ENCODE measurements around the gene POLR2I. TPM values are rescaled to one million over a fixed set of nuclear protein-coding genes. Genes with fewer than 3 reads are reported as not detected.
A peak's percentile ranks its signal among the peaks of the same experiment; 100 is the strongest.

POLR2I gene
- total RNA-seq, 1 donor from 2014 or later: 85.8 TPM

GRCh38 chr19:36125557-36125956 is 10.9 kb upstream of the POLR2I start:
- Mint-ChIP-seq H3K4me1 (ENCODE audit: low read depth) (no peaks in the 10 kb centered on the region), H3K36me3 (ENCODE audit: insufficient read depth) (peaks cover 7% of the 10 kb centered on the region), H3K9me3 (ENCODE audit: low read depth) (no peaks in the 10 kb centered on the region), H3K27me3 (no peaks in the 10 kb centered on the region), H3K27ac (no peak overlapping the region), H3K4me3 (ENCODE audit: low read depth) (no peak overlapping the region)
- no peak for TF ChIP-seq CTCF (IDR thresholded peaks at IDR 0.05; ENCODE audit: unreplicated experiment)
- no peak for DNase-seq (ENCODE audit: low spot score, unreplicated experiment)

GRCh38 chr19:36121486-36122124 is 6.9 kb upstream of the POLR2I start:
- no peak for DNase-seq (ENCODE audit: low spot score, unreplicated experiment)
- H3K4me3 Mint-ChIP-seq (ENCODE audit: low read depth): no peak overlapping the region
- TF ChIP-seq CTCF (IDR thresholded peaks at IDR 0.05; ENCODE audit: unreplicated experiment): no peak
- no peaks in the 10 kb centered on the region for H3K9me3 Mint-ChIP-seq (ENCODE audit: low read depth)
- peaks cover 19% of the 10 kb centered on the region for H3K36me3 Mint-ChIP-seq (ENCODE audit: insufficient read depth)
- H3K27me3 Mint-ChIP-seq: no peaks in the 10 kb centered on the region
- H3K27ac Mint-ChIP-seq: no peak overlapping the region
- peaks cover 4% of the 10 kb centered on the region for H3K4me1 Mint-ChIP-seq (ENCODE audit: low read depth)

- no peak overlapping the region for H3K27ac Mint-ChIP-seq
- H3K4me1 Mint-ChIP-seq (ENCODE audit: low read depth): peaks cover 6% of the 10 kb centered on the region
- TF ChIP-seq CTCF (IDR thresholded peaks at IDR 0.05; ENCODE audit: unreplicated experiment): no peak
- H3K27me3 Mint-ChIP-seq: no peaks in the 10 kb centered on the region
- no peaks in the 10 kb centered on the region for H3K9me3 Mint-ChIP-seq (ENCODE audit: low read depth)
- H3K4me3 Mint-ChIP-seq (ENCODE audit: low read depth): no peak overlapping the region
- no peak for DNase-seq (ENCODE audit: low spot score, unreplicated experiment)
- peaks cover 19% of the 10 kb centered on the region for H3K36me3 Mint-ChIP-seq (ENCODE audit: insufficient read depth)
Observed at GRCh38 chr19:36120984-36121358, 6.3 kb upstream of the POLR2I start.

GRCh38 chr19:36120092-36120983 is 5.7 kb upstream of the POLR2I start:
- peaks cover 6% of the 10 kb centered on the region for H3K4me1 Mint-ChIP-seq (ENCODE audit: low read depth)
- no peak overlapping the region for H3K4me3 Mint-ChIP-seq (ENCODE audit: low read depth)
- DNase-seq (ENCODE audit: low spot score, unreplicated experiment): no peak
- peaks cover 14% of the 10 kb centered on the region for H3K36me3 Mint-ChIP-seq (ENCODE audit: insufficient read depth)
- H3K9me3 Mint-ChIP-seq (ENCODE audit: low read depth): no peaks in the 10 kb centered on the region
- H3K27me3 Mint-ChIP-seq: no peaks in the 10 kb centered on the region
- no peak for TF ChIP-seq CTCF (IDR thresholded peaks at IDR 0.05; ENCODE audit: unreplicated experiment)
- no peak overlapping the region for H3K27ac Mint-ChIP-seq

GRCh38 chr19:36116344-36116637 is 1.6 kb upstream of the POLR2I start:
- no peaks in the 10 kb centered on the region for H3K9me3 Mint-ChIP-seq (ENCODE audit: low read depth)
- no peak for TF ChIP-seq CTCF (IDR thresholded peaks at IDR 0.05; ENCODE audit: unreplicated experiment)
- no peak for DNase-seq (ENCODE audit: low spot score, unreplicated experiment)
- peaks cover 20% of the 10 kb centered on the region for H3K4me1 Mint-ChIP-seq (ENCODE audit: low read depth)
- H3K27me3 Mint-ChIP-seq: no peaks in the 10 kb centered on the region
- peaks cover 15% of the 10 kb centered on the region for H3K36me3 Mint-ChIP-seq (ENCODE audit: insufficient read depth)
- H3K4me3 Mint-ChIP-seq (ENCODE audit: low read depth): peak overlapping the region; percentile 95
- no peak overlapping the region for H3K27ac Mint-ChIP-seq
